ENCODE measurements around the gene FAM174C. TPM values are rescaled to one million over a fixed set of nuclear protein-coding genes. Genes with fewer than 3 reads are reported as not detected.
"Not testable (repeated sequence)": the region's sequence is repeated elsewhere in the genome, so short reads cannot be mapped to it uniquely, and the experiment has no call there.

FAM174C gene
- total RNA-seq, 1 donor from 2014 or later, result 22.7 TPM

DNA sequence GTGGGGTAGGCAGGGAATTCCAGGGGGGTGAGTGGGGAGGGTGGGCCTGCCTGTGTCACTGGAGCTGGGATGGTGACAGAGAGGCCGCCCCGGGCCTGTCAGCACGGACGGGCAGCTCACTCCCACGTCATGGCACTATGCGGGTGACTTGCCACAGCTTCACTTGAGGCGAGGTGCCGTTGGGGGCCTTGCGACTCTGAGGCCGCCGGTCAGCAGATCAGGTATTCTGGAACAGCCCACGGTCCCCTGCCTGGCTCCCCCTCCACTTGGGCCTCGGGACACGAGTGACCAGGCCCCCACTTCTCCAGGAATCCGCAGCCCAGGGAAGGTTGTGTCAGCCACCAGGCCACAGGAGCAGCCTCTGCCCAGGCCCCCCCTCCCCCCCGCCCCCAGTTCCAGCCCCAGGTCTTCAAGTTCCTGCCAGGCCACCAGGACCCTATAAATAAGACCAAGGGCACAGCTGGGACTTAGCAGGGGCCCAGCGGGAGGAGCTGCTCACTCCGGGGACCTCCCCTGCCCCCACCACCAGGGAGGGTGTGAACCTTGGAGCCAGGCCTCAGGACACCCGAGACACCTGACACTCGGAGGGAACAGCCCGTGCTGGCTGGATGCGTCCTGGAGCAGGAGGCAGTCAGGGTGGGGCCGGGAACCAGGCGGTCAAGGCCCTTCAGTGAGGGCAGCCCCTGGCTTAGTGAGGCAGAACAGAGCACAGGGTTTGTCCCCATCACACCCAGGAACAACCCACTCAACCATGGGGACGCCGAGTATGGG lies 29.7 kb upstream of the FAM174C start:
- peaks cover 17% of the 10 kb centered on the region for H3K27me3 Mint-ChIP-seq (ENCODE audit: unreplicated experiment)
- no peak overlapping the region for H3K27ac Mint-ChIP-seq (ENCODE audit: unreplicated experiment)
- TF ChIP-seq, protein P1, sequence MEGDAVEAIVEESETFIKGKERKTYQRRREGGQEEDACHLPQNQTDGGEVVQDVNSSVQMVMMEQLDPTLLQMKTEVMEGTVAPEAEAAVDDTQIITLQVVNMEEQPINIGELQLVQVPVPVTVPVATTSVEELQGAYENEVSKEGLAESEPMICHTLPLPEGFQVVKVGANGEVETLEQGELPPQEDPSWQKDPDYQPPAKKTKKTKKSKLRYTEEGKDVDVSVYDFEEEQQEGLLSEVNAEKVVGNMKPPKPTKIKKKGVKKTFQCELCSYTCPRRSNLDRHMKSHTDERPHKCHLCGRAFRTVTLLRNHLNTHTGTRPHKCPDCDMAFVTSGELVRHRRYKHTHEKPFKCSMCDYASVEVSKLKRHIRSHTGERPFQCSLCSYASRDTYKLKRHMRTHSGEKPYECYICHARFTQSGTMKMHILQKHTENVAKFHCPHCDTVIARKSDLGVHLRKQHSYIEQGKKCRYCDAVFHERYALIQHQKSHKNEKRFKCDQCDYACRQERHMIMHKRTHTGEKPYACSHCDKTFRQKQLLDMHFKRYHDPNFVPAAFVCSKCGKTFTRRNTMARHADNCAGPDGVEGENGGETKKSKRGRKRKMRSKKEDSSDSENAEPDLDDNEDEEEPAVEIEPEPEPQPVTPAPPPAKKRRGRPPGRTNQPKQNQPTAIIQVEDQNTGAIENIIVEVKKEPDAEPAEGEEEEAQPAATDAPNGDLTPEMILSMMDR (IDR thresholded peaks at IDR 0.05; ENCODE audit: unreplicated experiment), result no peak
- H3K9me3 Mint-ChIP-seq (ENCODE audit: unreplicated experiment), result no peaks in the 10 kb centered on the region
- no peak for DNase-seq (ENCODE audit: low spot score)
- peaks cover 7% of the 10 kb centered on the region for H3K4me1 Mint-ChIP-seq (ENCODE audit: unreplicated experiment)
- H3K36me3 Mint-ChIP-seq (ENCODE audit: low read depth, unreplicated experiment), result no peaks in the 10 kb centered on the region
- no peak overlapping the region for H3K4me3 Mint-ChIP-seq (ENCODE audit: unreplicated experiment)

DNA sequence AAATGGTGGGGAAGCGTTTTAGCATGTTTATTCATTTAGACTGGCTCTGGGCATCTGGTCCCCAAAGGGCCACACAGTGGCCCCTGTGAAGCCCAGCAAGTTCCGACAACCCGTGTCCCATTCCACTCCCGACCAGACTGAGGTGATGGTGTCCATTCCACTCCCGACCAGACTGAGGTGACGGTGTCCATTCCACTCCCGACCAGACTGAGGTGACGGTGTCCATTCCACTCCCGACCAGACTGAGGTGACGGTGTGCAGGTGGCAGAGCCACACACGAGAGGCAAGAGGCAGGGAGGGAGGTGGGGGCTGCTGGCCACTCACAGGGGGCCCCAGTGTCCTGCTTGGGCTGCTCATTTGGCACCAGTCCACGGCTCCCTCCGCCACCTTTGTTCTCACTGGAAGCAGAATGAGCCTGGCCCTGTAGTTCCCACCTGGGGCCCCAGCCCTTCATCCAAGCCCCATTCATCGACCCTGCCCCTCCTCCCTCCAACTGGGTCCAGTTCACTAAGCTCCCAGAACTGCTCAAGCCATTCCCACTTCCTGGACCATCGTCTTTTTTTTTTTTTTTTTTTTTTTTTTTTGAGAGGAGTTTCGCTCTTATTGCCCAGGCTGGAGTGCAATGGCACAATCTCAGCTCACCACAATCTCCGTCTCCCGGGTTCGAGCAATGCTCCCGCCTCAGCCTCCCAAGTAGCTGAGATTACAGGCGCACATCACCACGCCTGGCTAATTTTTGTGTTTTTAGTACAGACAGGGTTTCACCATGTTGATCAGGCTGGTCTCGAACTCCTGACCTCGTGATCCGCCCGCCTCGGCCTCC lies 28.9 kb upstream of the FAM174C start:
- H3K27me3 Mint-ChIP-seq (ENCODE audit: unreplicated experiment), result peaks cover 17% of the 10 kb centered on the region
- H3K36me3 Mint-ChIP-seq (ENCODE audit: low read depth, unreplicated experiment); H3K4me1 Mint-ChIP-seq (ENCODE audit: unreplicated experiment); H3K27ac Mint-ChIP-seq (ENCODE audit: unreplicated experiment); H3K9me3 Mint-ChIP-seq (ENCODE audit: unreplicated experiment); DNase-seq (ENCODE audit: low spot score); H3K4me3 Mint-ChIP-seq (ENCODE audit: unreplicated experiment): not testable (repeated sequence)

DNA sequence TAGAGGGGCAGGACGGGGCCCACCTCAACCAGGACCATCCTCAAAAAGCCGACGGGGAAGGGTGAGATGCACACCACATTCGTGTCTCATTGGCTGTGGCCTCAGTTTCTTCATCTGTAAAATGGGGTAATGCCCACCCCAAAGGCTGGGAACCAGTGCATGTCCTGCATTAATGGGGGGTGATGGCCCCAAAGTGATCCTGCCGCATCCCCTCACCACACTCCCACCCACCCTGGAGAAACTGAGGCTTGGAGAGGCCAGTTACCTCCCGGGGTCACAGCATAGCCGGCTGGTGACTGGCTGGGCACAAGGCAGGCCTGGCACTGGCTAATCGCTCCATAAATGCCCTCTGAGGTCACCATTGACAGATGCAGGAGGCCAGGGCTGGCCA lies 27.6 kb upstream of the FAM174C start:
- peaks cover 5% of the 10 kb centered on the region for H3K36me3 Mint-ChIP-seq (ENCODE audit: low read depth, unreplicated experiment)
- peaks cover 16% of the 10 kb centered on the region for H3K27me3 Mint-ChIP-seq (ENCODE audit: unreplicated experiment)
- peak overlapping the region; percentile 47 for H3K4me3 Mint-ChIP-seq (ENCODE audit: unreplicated experiment)
- DNase-seq (ENCODE audit: low spot score), result no peak
- peaks cover 2% of the 10 kb centered on the region for H3K4me1 Mint-ChIP-seq (ENCODE audit: unreplicated experiment)
- H3K9me3 Mint-ChIP-seq (ENCODE audit: unreplicated experiment), result no peaks in the 10 kb centered on the region
- H3K27ac Mint-ChIP-seq (ENCODE audit: unreplicated experiment), result no peak overlapping the region
- TF ChIP-seq, protein P1 (IDR thresholded peaks at IDR 0.05; ENCODE audit: unreplicated experiment), result no peak

DNA sequence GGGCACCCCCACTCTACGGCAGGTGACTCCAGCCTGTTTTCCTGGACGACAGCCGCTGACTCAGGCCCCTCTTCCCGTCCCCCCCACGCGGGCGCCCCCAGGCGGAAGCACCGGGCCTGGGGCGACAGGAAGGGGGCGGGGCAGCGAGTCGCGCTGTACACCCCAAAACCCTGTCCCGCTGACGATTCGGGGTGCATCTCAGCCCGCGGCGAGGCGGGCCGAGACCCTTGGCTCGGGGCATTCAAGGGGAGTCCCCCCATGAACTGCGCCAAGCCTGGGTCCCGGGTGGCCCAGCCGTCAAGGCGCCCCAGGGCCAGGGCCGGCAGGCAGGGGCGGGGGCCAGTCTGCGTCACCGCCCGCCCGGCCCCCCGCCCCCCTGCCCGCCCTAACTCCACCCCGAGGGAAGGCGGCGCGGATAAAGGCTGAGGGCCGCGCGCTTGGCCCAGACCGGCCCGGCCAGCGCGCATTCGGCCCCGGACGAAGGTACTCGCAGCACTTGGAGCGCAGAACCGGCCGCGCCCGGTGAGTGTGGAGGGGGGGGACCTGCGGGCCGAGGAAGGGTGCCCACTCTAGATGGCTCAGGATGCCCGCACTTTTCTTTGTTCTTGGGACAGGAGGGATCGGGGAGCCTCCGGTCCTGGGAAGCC lies 27.1 kb upstream of the FAM174C start, which contains the start of gene MIDN:
MIDN (plus strand) TSS at position 445 of the 647 bp plus-strand sequence. CDS start 1,714 bp downstream, outside the sequence.
- peaks cover 2% of the 10 kb centered on the region for H3K4me1 Mint-ChIP-seq (ENCODE audit: unreplicated experiment)
- peaks cover 12% of the 10 kb centered on the region for H3K27me3 Mint-ChIP-seq (ENCODE audit: unreplicated experiment)
- H3K36me3 Mint-ChIP-seq (ENCODE audit: low read depth, unreplicated experiment), result peaks cover 5% of the 10 kb centered on the region
- TF ChIP-seq, protein P1 (IDR thresholded peaks at IDR 0.05; ENCODE audit: unreplicated experiment), result no peak
- no peaks in the 10 kb centered on the region for H3K9me3 Mint-ChIP-seq (ENCODE audit: unreplicated experiment)
- H3K27ac Mint-ChIP-seq (ENCODE audit: unreplicated experiment), result peak within 1 kb of the TSS; percentile 90
- H3K4me3 Mint-ChIP-seq (ENCODE audit: unreplicated experiment), result peak within 1 kb of the TSS; percentile 84
- peak; percentile 84 for DNase-seq (ENCODE audit: low spot score)

DNA sequence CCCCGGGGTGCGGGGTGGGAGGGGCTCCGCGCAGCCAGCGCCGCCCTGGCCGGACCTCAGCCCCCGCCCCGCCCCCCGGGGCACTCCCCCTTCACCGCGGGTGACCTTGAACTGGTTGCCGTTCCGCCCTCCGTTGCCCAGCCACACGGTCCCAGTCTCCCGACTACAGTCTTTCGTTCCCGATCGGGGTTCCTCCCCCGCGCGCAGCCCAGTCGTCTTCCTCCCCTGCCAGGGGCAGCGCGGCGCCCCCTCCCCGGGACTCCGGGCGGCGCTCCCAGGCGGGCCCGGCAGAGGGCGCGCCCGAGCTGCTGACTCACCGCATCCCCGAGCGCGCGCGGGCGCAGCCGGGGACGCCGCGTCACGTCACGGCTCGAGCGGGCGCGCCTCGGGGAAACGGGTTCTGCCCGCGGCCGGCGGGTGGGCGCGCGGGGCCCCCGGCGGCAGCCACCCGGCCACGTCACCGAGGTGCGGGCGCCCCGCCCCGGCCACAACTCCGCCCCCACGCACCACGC lies 26.5 kb upstream of the FAM174C start:
- Mint-ChIP-seq H3K36me3 (ENCODE audit: low read depth, unreplicated experiment) (peaks cover 5% of the 10 kb centered on the region), H3K27ac (ENCODE audit: unreplicated experiment) (peak overlapping the region; percentile 90), H3K9me3 (ENCODE audit: unreplicated experiment) (no peaks in the 10 kb centered on the region), H3K4me1 (ENCODE audit: unreplicated experiment) (peaks cover 2% of the 10 kb centered on the region), H3K27me3 (ENCODE audit: unreplicated experiment) (peaks cover 12% of the 10 kb centered on the region), H3K4me3 (ENCODE audit: unreplicated experiment) (peak overlapping the region; percentile 84)
- TF ChIP-seq, protein P1 (IDR thresholded peaks at IDR 0.05; ENCODE audit: unreplicated experiment), result peak; percentile 78
- peak; percentile 86 for DNase-seq (ENCODE audit: low spot score)
